GM12873 (cell line): ENCODE data around the gene MYBBP1A.
A peak's percentile ranks its signal among the peaks of the same experiment; 100 is the strongest.

ENCODE experiments used
- TF ChIP-seq, protein P1 (sequence below): IDR thresholded peaks from 2 replicates; pipeline ENCODE4 v1.5.1; 2012; ENCODE audit warnings: low read depth, mild to moderate bottlenecking, moderate library complexity, low read length, control low read depth; ENCODE audit not compliant: insufficient read depth; ENCODE audit errors: missing control alignments

MYBBP1A gene

DNA sequence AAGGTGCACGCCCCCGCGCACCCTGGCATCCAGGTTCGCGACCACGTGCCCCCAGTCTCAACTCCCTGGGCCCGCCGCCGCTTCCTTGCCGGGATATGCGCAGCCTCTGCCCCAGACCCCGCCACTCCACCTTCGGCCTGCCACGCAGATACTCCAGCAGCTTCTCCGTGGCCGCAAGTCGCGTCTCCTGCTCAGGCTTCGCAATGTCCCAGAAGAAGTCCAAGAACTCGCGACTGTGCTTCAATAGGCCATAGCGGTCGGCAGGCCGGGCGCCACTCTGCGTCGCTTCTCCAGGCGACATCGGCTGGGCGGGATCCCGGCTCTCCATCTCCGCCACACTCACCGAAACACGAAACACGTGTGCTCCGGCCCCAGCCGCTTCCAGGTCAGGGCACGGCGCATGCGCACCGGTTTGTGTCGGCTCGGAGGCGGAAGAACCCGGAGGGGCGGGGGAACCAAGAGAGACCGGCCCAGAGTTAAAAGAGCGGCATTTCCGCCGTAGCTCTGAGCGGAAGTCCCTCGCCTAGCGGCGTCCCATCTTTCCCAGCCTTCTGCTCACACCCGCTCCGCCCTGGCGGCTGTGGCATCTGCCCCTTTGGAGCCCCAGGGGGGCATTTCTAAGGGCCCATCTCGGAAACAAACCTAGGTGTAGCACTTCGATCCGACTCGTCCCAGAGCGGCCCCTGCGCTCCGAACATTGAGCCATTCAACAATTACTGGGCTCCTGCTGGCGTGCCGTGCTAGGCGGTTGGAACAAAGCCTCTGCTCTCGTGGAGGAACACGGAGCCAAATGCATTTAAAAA lies at the start of gene MYBBP1A:
MYBBP1A (minus strand) TSS at position 388 of the 803 bp plus-strand sequence; CDS start at position 328, 60 bp downstream.
- TF ChIP-seq, protein P1, sequence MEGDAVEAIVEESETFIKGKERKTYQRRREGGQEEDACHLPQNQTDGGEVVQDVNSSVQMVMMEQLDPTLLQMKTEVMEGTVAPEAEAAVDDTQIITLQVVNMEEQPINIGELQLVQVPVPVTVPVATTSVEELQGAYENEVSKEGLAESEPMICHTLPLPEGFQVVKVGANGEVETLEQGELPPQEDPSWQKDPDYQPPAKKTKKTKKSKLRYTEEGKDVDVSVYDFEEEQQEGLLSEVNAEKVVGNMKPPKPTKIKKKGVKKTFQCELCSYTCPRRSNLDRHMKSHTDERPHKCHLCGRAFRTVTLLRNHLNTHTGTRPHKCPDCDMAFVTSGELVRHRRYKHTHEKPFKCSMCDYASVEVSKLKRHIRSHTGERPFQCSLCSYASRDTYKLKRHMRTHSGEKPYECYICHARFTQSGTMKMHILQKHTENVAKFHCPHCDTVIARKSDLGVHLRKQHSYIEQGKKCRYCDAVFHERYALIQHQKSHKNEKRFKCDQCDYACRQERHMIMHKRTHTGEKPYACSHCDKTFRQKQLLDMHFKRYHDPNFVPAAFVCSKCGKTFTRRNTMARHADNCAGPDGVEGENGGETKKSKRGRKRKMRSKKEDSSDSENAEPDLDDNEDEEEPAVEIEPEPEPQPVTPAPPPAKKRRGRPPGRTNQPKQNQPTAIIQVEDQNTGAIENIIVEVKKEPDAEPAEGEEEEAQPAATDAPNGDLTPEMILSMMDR: peak; percentile 29

- TF ChIP-seq, protein P1: no peak
These were observed 49.0 kb upstream of the MYBBP1A start for GRCh38 chr17:4604111-4604644.

GRCh38 chr17:4602041-4602440 lies 46.9 kb upstream of the MYBBP1A start:
- TF ChIP-seq, protein P1: no peak

GRCh38 chr17:4601326-4601725 lies 46.1 kb upstream of the MYBBP1A start:
- TF ChIP-seq, protein P1: no peak

- TF ChIP-seq, protein P1: no peak
These were observed 45.4 kb upstream of the MYBBP1A start for GRCh38 chr17:4600563-4600962.

GRCh38 chr17:4599505-4600281 lies 44.5 kb upstream of the MYBBP1A start:
- TF ChIP-seq, protein P1: no peak
